Measurements from ENCODE around the gene SURF1. TPM values are rescaled to one million over a fixed set of nuclear protein-coding genes. Genes with fewer than 3 reads are reported as not detected.

SURF1 gene
- total and polyA plus RNA-seq, 9 of the 15 experiments (the other 6 are each of a cell fraction or from before 2014, with no cell fraction given) = 16.1 to 31.3 (median 20.9) TPM

GRCh38 chr9:133351908-133352634 is 4.2 kb downstream of the SURF1 start (continued):
- 0 out of 2 replicates have a peak, but pooled peaks have one; percentile 24 for TF ChIP-seq ZHX1 (conservative IDR thresholded peaks at IDR 0.05; ENCODE audit: low read length)
- no peak for TF ChIP-seq SMARCA5 (IDR thresholded peaks at IDR 0.05)
- TF ChIP-seq FOSL1 (tag; conservative IDR thresholded peaks at IDR 0.05) = no peak
- TF ChIP-seq NFIC (IDR thresholded peaks at IDR 0.05) = peak; percentile 6; the same call in 1 of the 2 replicates
- no peak for TF ChIP-seq ZBTB26 (CRISPR knock-in tag; IDR thresholded peaks at IDR 0.05)
- TF ChIP-seq ZFP1 (CRISPR knock-in tag; IDR thresholded peaks at IDR 0.05) = no peak
- peak; percentile 64; the same call in 1 of the 2 replicates for TF ChIP-seq LCOR (CRISPR knock-in tag; IDR thresholded peaks at IDR 0.05)
- TF ChIP-seq TAF9B (IDR thresholded peaks at IDR 0.05; ENCODE audit: partially characterized antibody) = no peak
- TF ChIP-seq ZBTB17 (CRISPR knock-in tag; IDR thresholded peaks at IDR 0.05) = peak; percentile 58
- no peak for TF ChIP-seq TCF7 (IDR thresholded peaks at IDR 0.05; ENCODE audit: borderline replicate concordance)
- no peak for TF ChIP-seq EWSR1 (IDR thresholded peaks at IDR 0.05; ENCODE audit: borderline replicate concordance, low read depth, partially characterized antibody)
- no peak for TF ChIP-seq TBP (optimal IDR thresholded peaks at IDR 0.05; ENCODE audit: low read depth, low read length)
- TF ChIP-seq POLR2B (IDR thresholded peaks at IDR 0.05; ENCODE audit: low read depth, partially characterized antibody) = peak; percentile 84
- TF ChIP-seq DDX20 (tag; IDR thresholded peaks at IDR 0.05; ENCODE audit: low read depth) = no peak
- TF ChIP-seq RBM14 (IDR thresholded peaks at IDR 0.05; ENCODE audit: borderline replicate concordance, insufficient read depth, low read depth, low read length) = no peak
- TF ChIP-seq ZSCAN29 (IDR thresholded peaks at IDR 0.05) = peak; percentile 18; the same call in 1 of the 2 replicates
- TF ChIP-seq POU5F1 (IDR thresholded peaks at IDR 0.05; ENCODE audit: borderline replicate concordance, low read depth, low read length, partially characterized antibody) = no peak
- TF ChIP-seq FOXK1 (CRISPR knock-in tag; IDR thresholded peaks at IDR 0.05; ENCODE audit: borderline replicate concordance) = peak; percentile 76
- peak; percentile 78 for TF ChIP-seq SP1 (CRISPR knock-in tag; IDR thresholded peaks at IDR 0.05)
- TF ChIP-seq U2AF2 (optimal IDR thresholded peaks at IDR 0.05; ENCODE audit: low read depth, low read length) = no peak
- 0 out of 2 replicates have a peak, but pooled peaks have one; percentile 19 for TF ChIP-seq ZNF740 (CRISPR knock-in tag; IDR thresholded peaks at IDR 0.05)
- no peak for TF ChIP-seq ZNF740 (tag; IDR thresholded peaks at IDR 0.05)
- TF ChIP-seq ZNF668 (CRISPR knock-in tag; IDR thresholded peaks at IDR 0.05) = no peak
- TF ChIP-seq STAG1 (CRISPR knock-in tag; IDR thresholded peaks at IDR 0.05; ENCODE audit: borderline replicate concordance) = peak; percentile 75; the same call in 1 of the 2 replicates
- TF ChIP-seq ELF1 (tag; IDR thresholded peaks at IDR 0.05) = peak; percentile 29; the same call in 1 of the 2 replicates
